ENCODE results near the gene ST7. TPM values are rescaled to one million over a fixed set of nuclear protein-coding genes. Genes with fewer than 3 reads are reported as not detected.

ST7 gene
- total and polyA plus RNA-seq, 2 of the 13 experiments (the other 11 are each of a cell fraction or from before 2014, with no cell fraction given) = 17.3 to 23.5 TPM

DNA sequence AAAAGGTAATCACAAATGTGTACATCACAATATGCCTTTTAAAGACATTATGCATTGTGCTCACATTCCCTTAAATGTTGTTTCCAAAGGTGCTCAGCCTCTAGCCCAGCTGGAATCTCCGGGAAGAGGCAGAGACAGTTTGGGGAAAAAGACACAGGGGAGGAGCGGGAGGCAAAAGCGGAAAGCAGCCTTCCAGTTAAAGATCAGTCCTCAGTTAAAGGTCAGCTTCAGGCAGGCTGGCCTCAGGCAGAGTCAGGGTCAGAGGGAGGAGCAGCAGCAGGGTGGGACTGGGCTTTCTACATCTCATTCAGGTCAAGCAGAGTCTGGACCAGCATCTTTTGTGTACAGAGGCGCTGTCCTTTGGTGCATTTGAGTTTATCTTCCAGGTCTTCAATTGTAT lies 18.6 kb downstream of the ST7 start:
- ChIA-PET CTCF (ENCODE audit: low intra/inter-chr PET ratio, low total read pairs) (no interaction called here), POLR2A (interaction anchor here (1.7 kb wide), 1 partner anchor 13 kb away, joined by 4 read pairs; no protein-coding TSS in a partner anchor)
- Histone ChIP-seq H3K9ac (ENCODE audit: insufficient read depth, low read depth, low read length) (no peak overlapping the region), H3K4me2 (ENCODE audit: low read depth, low read length) (peak overlapping the region; percentile 58), H3K9me3 (ENCODE audit: low read length) (no peaks in the 10 kb centered on the region), H3K36me3 (replicated peaks in 1 of 2; ENCODE audit: control insufficient read depth in 1 of 2, insufficient read depth in 2 of 2, low read length in 2 of 2) (no peaks in the 10 kb centered on the region; a peak in 1 of 5 replicates), H3K4me1 (ENCODE audit: insufficient read depth, low read length) (peaks cover 34% of the 10 kb centered on the region), H3K79me2 (ENCODE audit: insufficient read depth, low read length) (peaks cover 22% of the 10 kb centered on the region), H2AFZ (ENCODE audit: low read length) (no peak overlapping the region), H3K4me3 (replicated peaks in 1 of 3; ENCODE audit: insufficient read depth in 1 of 3, low read depth in 2 of 3, low read length in 3 of 3) (no peak overlapping the region), H3K27me3 (ENCODE audit: control insufficient read depth in 1 of 2, insufficient read depth in 2 of 2, low read length in 2 of 2) (no peaks in the 10 kb centered on the region), H3K27ac (ENCODE audit: extremely low read length, insufficient read depth, low read length) (peak overlapping the region; percentile 31), H4K20me1 (ENCODE audit: insufficient read depth, low read length) (no peaks in the 10 kb centered on the region)
- DNase-seq (ENCODE audit: low spot score) = no peak
- intact Hi-C loops (cut with micrococcal nuclease; ENCODE audit: unreplicated experiment) (no loop called here), in situ Hi-C loops (cut with HindIII; ENCODE audit: extremely low pct_ligation_motif_present, low pct_unique_long_range_greater_than_20kb) (no loop called here)
- 35% methylated on average over 4 of the region's 4 CpGs for WGBS (ENCODE audit: low lambda C conversion rate)
- peak; percentile 89 for ATAC-seq
- peak; percentile 63 for FAIRE-seq
- BruUV-seq (replicated peaks) = no TSS peak
- TF ChIP-seq POGZ (CRISPR knock-in tag; IDR thresholded peaks at IDR 0.05) (0 out of 2 replicates have a peak, but pooled peaks have one; percentile 23), FLYWCH1 (CRISPR knock-in tag; IDR thresholded peaks at IDR 0.05) (no peak), SALL1 (CRISPR knock-in tag; IDR thresholded peaks at IDR 0.05) (peak; percentile 51; the same call in 1 of the 2 replicates), ELF3 (CRISPR knock-in tag; IDR thresholded peaks at IDR 0.05) (no peak), SAP130 (CRISPR knock-in tag; IDR thresholded peaks at IDR 0.05; ENCODE audit: low read depth) (peak; percentile 22; the same call in 1 of the 2 replicates), IRX3 (CRISPR knock-in tag; IDR thresholded peaks at IDR 0.05; ENCODE audit: borderline replicate concordance, low read depth) (no peak), ZNF292 (CRISPR knock-in tag; IDR thresholded peaks at IDR 0.05; ENCODE audit: borderline replicate concordance, low read depth) (peak; percentile 78; the same call in 1 of the 2 replicates), SOX6 (IDR thresholded peaks at IDR 0.05) (no peak), SOX6 (CRISPR knock-in tag; IDR thresholded peaks at IDR 0.05) (0 out of 2 replicates have a peak, but pooled peaks have one; percentile 12), CEBPG (CRISPR knock-in tag; IDR thresholded peaks at IDR 0.05) (0 out of 2 replicates have a peak, but pooled peaks have one; percentile 6), SOX5 (CRISPR knock-in tag; IDR thresholded peaks at IDR 0.05; ENCODE audit: borderline replicate concordance) (no peak), HDAC2 (CRISPR knock-in tag; IDR thresholded peaks at IDR 0.05) (peak; percentile 19; the same call in 1 of the 2 replicates), ZFP91 (CRISPR knock-in tag; IDR thresholded peaks at IDR 0.05; ENCODE audit: borderline replicate concordance) (0 out of 2 replicates have a peak, but pooled peaks have one; percentile 18), NR2F6 (IDR thresholded peaks at IDR 0.05) (peak; percentile 73), NR2F6 (CRISPR knock-in tag; IDR thresholded peaks at IDR 0.05) (peak; percentile 80; the same call in 1 of the 2 replicates), RXRA (CRISPR knock-in tag; IDR thresholded peaks at IDR 0.05) (peak; percentile 51; the same call in 1 of the 2 replicates), HNF4A (CRISPR knock-in tag; IDR thresholded peaks at IDR 0.05) (peak; percentile 18; the same call in 1 of the 2 replicates), ZMYM4 (CRISPR knock-in tag; IDR thresholded peaks at IDR 0.05) (peak; percentile 50; the same call in 1 of the 2 replicates), NR2F2 (IDR thresholded peaks at IDR 0.05; ENCODE audit: borderline replicate concordance, low read depth) (0 out of 2 replicates have a peak, but pooled peaks have one; percentile 22)
- TF ChIP-seq, protein P1, sequence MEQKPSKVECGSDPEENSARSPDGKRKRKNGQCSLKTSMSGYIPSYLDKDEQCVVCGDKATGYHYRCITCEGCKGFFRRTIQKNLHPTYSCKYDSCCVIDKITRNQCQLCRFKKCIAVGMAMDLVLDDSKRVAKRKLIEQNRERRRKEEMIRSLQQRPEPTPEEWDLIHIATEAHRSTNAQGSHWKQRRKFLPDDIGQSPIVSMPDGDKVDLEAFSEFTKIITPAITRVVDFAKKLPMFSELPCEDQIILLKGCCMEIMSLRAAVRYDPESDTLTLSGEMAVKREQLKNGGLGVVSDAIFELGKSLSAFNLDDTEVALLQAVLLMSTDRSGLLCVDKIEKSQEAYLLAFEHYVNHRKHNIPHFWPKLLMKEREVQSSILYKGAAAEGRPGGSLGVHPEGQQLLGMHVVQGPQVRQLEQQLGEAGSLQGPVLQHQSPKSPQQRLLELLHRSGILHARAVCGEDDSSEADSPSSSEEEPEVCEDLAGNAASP (CRISPR knock-in tag; IDR thresholded peaks at IDR 0.05; ENCODE audit: borderline replicate concordance) = peak; percentile 74; the same call in 1 of the 2 replicates
- TF ChIP-seq, protein P2, sequence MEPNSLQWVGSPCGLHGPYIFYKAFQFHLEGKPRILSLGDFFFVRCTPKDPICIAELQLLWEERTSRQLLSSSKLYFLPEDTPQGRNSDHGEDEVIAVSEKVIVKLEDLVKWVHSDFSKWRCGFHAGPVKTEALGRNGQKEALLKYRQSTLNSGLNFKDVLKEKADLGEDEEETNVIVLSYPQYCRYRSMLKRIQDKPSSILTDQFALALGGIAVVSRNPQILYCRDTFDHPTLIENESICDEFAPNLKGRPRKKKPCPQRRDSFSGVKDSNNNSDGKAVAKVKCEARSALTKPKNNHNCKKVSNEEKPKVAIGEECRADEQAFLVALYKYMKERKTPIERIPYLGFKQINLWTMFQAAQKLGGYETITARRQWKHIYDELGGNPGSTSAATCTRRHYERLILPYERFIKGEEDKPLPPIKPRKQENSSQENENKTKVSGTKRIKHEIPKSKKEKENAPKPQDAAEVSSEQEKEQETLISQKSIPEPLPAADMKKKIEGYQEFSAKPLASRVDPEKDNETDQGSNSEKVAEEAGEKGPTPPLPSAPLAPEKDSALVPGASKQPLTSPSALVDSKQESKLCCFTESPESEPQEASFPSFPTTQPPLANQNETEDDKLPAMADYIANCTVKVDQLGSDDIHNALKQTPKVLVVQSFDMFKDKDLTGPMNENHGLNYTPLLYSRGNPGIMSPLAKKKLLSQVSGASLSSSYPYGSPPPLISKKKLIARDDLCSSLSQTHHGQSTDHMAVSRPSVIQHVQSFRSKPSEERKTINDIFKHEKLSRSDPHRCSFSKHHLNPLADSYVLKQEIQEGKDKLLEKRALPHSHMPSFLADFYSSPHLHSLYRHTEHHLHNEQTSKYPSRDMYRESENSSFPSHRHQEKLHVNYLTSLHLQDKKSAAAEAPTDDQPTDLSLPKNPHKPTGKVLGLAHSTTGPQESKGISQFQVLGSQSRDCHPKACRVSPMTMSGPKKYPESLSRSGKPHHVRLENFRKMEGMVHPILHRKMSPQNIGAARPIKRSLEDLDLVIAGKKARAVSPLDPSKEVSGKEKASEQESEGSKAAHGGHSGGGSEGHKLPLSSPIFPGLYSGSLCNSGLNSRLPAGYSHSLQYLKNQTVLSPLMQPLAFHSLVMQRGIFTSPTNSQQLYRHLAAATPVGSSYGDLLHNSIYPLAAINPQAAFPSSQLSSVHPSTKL (CRISPR knock-in tag; IDR thresholded peaks at IDR 0.05) = peak; percentile 42; the same call in 1 of the 2 replicates
